ENCODE measurements around the gene PDGFD.
A peak's percentile ranks its signal among the peaks of the same experiment; 100 is the strongest.

The PDGFD gene

DNA sequence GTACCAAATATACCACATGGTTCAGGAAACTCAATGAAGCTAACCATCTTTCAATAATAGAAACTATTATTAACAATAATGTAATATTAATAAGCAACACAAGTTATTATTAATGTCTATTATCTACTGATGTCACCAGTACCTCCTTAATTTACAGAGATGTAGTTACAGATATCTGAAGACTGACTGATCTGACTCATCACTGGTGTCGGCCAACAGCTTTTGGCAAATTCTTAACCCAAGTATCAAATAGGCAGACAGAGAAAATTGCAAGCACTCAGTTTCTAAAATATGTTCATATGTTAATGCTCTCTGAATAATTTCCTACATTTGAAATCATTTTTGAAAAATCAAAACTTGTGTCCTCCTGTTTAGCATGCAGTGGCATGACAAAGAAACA is 227.9 kb downstream of the PDGFD start:
- TF ChIP-seq, protein P1, sequence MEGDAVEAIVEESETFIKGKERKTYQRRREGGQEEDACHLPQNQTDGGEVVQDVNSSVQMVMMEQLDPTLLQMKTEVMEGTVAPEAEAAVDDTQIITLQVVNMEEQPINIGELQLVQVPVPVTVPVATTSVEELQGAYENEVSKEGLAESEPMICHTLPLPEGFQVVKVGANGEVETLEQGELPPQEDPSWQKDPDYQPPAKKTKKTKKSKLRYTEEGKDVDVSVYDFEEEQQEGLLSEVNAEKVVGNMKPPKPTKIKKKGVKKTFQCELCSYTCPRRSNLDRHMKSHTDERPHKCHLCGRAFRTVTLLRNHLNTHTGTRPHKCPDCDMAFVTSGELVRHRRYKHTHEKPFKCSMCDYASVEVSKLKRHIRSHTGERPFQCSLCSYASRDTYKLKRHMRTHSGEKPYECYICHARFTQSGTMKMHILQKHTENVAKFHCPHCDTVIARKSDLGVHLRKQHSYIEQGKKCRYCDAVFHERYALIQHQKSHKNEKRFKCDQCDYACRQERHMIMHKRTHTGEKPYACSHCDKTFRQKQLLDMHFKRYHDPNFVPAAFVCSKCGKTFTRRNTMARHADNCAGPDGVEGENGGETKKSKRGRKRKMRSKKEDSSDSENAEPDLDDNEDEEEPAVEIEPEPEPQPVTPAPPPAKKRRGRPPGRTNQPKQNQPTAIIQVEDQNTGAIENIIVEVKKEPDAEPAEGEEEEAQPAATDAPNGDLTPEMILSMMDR (IDR thresholded peaks at IDR 0.05; ENCODE audit: insufficient read depth, low read depth, low read length, missing control alignments), result no peak
- DNase-seq (ENCODE audit: low read depth), result peak; percentile 32
- no peak overlapping the region for H3K4me3 ChIP-seq (ENCODE audit: low read length)

DNA sequence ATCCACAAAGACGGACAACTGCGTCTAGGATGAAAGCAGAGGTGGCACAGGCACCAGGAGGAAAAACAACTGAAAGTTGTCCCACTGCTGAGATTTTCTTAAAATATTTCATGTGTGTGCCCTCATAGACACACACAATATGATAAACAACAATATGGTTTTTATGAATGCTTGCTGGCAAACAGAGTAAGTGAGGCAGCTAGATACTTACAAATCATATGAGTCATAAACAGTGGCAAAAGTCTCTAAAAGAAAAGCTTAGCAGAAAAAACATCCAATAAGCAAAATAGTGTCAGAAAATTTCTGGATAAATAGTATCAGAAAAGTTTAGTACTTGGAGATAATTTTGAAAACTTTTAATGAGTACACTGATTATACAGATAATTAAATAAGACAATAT is 228.7 kb downstream of the PDGFD start:
- no peak overlapping the region for H3K4me3 ChIP-seq (ENCODE audit: low read length)
- DNase-seq (ENCODE audit: low read depth), result no peak
- TF ChIP-seq, protein P1 (IDR thresholded peaks at IDR 0.05; ENCODE audit: insufficient read depth, low read depth, low read length, missing control alignments), result no peak

DNA sequence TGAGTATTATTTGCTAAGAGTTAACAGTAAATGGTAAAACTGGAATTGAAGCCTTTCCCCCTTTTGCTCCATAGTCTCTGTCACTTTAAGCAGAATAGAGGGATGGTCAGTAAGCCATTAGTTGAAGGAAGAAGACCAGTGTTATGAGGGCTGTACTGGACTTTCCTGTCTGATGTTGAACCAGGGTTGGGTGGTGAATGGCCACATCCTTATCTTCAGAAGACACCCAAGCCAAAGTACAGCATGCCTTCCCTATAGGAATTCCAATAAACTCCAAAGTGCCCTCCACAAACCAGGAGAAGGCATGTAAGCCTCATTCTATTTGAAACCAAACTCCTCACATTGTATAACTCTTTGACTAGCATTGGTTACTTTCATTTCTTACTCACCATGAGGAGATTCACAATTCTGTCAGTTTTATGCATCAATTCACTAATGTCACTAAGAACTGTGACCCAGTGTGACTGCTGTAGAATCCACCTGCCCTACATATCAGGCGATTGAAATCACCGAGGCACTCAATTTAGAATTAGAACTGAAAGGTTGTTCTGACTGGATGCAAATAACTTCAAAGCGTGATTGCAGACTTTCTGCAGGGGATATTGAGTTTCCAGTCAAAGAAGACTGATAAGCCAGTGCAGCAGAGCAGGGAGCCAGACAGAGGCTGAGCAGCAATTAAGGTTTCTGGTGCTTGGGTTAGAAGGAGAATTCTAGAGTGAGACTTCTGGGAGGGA is 234.6 kb downstream of the PDGFD start:
- no peak overlapping the region for H3K4me3 ChIP-seq (ENCODE audit: low read length)
- TF ChIP-seq, protein P1 (IDR thresholded peaks at IDR 0.05; ENCODE audit: insufficient read depth, low read depth, low read length, missing control alignments), result no peak
- DNase-seq (ENCODE audit: low read depth), result no peak

DNA sequence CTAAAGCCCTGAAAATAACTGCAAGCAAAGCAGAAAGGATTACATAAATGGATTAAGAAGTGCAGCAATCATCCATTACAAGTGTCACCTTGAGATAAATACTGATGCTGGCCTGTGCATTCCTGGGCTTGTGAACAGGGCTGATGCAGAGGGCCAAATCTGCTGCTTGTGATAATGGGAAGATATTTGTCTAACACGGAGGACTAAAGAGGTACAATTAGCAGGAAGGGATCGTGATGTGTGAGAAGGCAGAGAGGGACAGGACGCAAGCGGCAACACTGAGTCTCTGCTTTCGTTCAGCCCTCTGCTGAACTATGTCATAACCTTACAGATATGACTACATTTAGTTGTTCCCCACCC is 235.2 kb downstream of the PDGFD start:
- TF ChIP-seq, protein P1 (IDR thresholded peaks at IDR 0.05; ENCODE audit: insufficient read depth, low read depth, low read length, missing control alignments), result no peak
- no peak for DNase-seq (ENCODE audit: low read depth)
- no peak overlapping the region for H3K4me3 ChIP-seq (ENCODE audit: low read length)

DNA sequence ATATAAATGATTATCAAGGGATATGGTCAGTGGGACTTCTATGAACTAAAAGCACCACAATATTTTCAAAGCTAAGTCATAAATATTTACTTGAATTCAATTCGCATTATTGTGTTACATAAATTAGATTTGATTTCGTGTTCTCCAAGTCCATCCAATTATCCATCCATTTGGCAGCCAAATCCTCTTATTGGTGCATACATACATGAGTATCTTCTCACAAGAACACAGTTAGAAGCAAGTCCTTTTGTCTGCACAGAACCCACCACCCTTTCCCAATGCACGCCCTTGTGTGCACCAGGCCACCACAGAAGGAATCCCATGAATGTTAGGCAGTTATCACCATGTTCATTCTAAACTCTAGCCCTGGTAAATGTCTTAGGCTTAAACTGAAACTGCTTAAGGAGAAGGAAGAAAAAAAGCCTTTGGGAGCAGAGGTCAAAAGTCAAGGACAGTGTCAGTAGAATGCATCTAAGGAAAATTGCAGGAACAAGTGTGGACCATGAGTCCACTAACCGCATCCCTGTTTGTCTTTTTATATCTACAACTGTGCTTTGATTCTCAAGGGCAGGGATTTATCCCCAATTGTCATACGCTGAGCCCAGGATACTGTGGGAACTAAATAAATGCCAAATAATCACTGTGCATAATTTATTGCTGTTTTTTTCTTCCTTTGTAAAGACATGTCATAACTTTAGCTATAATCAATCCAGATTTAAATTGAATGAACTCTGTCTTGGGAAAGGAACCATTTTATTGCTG is 235.7 kb downstream of the PDGFD start:
- DNase-seq (ENCODE audit: low read depth), result no peak
- H3K4me3 ChIP-seq (ENCODE audit: low read length), result no peak overlapping the region
- TF ChIP-seq, protein P1 (IDR thresholded peaks at IDR 0.05; ENCODE audit: insufficient read depth, low read depth, low read length, missing control alignments), result no peak

DNA sequence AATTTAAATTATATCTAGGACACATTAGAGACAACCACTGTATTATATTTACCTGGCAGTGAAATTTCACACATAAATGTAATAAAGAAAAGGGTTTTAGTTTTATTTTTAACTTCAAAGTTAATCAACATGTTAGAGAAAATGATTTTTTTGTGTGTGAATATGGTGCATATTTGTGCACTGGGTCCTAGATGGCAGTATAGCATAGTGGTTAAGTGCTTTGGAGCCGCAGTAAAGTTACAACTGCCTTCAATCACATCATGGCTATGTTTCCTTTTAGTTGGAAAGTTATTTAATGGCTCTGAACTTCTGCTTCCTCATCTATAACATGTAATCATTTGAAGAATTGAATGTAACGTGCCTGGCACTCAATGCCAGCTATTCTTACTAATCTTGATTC is 236.4 kb downstream of the PDGFD start:
- DNase-seq (ENCODE audit: low read depth), result peak; percentile 43
- H3K4me3 ChIP-seq (ENCODE audit: low read length), result no peak overlapping the region
- TF ChIP-seq, protein P1 (IDR thresholded peaks at IDR 0.05; ENCODE audit: insufficient read depth, low read depth, low read length, missing control alignments), result peak; percentile 53

Measured in epithelial cell of esophagus (primary cell).